ENCODE measurements around the gene PDZD4.
A peak's percentile ranks its signal among the peaks of the same experiment; 100 is the strongest.

PDZD4 gene

GRCh38 chrX:153805436-153805835, 24.9 kb downstream of the PDZD4 start:
- no peak for DNase-seq

- DNase-seq, result no peak
Measured at GRCh38 chrX:153804621-153805020, 25.7 kb downstream of the PDZD4 start.

GRCh38 chrX:153804100-153804595, 26.2 kb downstream of the PDZD4 start:
- no peak for DNase-seq

DNA sequence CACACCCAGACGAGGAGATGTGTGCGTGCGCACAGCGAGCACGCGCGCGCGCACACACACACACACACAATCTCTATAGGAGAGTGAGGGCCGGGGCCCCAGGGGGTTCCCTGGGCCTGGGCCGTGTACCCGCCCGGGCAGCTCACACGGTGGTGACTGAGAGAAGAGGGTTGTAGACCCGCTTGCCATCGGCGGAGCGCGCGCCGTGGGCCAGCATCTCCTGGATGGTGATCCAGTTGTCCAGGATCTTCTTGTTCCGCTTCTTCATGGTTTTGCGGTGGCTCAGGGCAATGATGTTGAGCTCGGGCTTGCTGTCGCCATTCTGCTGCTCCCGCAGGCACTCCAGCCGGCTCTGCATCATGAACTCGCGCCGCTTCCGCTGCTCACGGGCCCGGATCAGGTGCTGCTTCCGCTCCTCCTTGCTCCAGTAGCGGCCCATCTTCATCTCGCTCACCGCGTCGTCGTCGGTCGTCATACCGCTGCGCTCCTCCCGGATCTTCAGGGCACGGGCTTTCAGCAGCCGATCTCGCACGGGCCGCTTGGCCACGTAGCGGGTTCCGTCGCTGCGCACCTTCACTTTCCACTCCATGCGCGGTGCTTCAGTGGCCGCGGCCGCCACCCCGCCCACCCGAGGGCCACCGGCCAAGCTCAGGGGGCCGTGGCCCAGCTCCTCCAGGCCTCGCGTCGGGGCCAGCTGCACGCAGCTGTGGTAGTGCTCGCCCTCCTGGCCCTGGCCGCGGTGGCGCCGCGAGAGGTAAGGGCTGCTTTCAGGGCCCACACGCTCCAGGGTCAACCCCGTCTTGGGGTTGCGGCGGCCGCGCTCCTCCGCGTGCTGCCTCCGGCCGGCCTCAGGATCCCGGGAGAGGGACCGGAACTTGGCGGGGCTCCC, 26.9 kb downstream of the PDZD4 start:
- no peak for DNase-seq

GRCh38 chrX:153802513-153803045, 27.8 kb downstream of the PDZD4 start:
- DNase-seq, result no peak

GRCh38 chrX:153801669-153802068, 28.7 kb downstream of the PDZD4 start:
- DNase-seq, result no peak

DNA sequence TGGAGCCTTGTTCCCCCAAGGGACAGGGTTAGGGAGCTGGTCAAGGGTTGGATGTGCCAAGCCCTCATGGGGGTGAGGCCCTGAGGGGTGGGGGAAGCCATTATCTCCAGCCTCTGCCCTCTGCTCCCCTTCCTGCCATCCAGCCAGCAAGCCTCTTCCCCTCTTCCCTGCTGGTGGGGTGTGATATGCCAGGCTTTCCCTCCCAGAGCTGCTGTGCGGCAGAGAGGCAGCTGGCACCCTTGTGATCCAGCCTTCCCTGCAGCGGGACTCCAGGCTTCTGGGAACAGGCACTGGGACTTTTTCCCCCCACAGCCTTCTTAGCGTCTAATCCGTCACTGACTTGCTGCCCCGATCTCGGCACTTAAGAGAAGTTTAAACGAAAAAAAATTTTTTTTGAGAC, 29.6 kb downstream of the PDZD4 start:
- DNase-seq, result no peak

DNA sequence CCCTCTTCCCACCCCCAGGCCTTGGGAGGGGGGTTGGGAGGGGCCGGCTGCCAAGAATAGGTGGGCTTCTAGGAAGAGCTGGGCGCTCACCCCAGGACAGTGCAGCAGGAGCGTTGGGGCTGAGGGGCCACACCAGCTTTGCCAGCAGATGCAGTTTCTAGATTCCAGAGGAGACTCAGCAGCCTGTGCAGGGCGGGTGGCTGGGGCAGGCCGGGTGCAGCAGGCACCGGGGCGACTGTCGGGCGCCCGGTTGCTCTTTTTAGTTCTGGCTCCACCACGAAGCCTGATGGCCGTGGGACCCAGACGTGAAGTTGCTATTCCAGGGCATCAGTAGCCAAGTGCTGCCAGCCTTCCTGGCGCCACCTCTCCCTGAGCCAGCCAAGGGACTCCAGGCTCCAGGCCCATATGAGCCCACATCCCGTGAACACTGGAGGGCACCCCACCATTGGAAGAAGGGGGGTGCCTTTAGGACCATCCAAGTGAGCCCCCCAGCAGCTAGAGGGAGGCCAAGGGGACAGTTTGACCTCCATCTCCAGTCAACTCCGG, 30.1 kb downstream of the PDZD4 start:
- DNase-seq, result no peak

DNA sequence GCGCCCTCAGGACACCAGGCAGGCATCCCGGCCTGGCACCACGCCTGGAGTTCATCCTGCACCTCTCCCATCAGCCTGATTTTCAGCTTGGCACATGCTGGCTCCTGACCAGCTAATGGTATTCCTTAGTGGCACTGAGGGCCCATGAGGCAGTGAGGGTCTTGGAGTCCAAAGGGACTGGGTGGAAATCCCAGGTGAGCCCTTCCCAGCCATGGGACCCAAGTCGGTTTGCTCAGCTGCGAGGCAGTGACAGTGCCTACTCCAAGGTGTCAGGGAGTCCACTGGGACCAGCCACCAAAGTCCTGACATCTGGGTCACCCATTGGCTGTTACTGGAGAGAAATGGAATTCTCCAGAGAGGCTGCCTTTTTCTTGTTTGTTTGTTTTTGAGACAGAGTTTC, 31.0 kb downstream of the PDZD4 start:
- no peak for DNase-seq

DNA sequence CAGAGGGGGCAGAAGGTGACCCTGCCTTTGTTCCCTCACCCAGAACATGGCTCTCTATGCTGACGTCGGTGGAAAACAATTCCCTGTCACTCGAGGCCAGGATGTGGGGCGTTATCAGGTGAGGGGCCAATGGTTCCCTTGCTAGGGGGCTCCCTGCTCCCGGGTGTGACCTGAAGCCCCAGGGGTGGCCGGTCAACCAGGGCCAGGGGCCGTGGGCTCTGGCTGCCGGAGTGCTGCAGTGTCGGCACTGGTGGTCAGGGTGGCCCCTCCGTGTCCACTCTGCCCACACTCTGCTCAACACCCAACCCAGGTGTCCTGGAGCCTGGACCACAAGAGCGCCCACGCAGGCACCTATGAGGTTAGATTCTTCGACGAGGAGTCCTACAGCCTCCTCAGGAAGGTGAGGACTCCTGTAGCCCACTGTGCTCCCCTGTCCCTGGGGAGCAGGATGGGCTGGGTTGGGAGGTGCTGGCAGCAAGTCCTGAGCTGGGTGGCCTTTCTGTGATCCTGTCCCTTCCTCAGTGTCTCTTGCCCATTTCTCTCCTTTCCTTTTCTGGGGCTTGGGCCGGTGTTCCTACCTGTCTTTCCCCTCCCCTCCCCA, 32.8 kb downstream of the PDZD4 start:
- no peak for DNase-seq

DNA sequence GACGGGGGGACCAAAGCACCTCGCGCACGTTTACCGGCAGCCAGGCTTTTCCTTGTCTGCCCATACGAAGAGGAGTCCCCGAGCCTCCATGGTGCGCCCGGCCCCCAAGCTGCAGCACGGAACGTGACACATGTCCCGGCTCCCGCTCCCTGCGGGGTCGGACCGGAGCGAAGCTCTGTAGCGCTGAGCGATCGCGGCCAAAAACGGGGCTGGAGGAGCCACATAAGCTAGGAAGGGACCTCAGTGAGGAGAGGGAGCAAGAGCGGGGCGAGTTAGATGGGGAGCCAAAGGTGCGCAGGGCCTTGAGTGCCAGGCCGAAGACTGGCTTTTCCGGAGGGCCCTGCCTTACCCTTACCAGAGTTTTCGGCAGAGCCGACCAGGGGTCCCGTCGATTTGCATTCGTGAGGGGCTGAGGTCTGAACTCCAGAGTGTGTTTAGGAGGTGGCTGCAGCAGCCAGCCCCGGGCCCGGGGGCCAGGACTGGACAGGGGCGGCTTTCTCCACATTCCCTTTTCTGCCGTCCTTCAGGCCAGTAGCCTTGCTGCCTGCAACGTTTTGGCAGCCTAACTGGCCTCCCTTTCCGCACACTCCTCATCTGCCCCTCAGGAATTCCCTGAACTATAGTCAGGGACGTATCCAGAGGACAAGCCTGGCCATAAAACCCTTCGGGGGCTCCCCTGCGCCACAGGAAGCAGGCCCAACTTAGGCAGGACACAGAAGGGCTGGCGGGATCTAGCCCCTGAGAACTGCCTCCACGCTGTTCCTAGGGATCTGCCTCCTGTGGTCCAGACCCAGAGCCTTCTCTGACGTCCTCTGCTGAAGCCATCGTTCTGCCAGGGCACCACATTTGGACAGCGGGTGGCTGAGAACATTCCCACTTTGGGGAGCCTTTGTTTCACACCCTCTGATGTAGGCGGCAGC, 35.2 kb downstream of the PDZD4 start:
- DNase-seq, result no peak

DNA sequence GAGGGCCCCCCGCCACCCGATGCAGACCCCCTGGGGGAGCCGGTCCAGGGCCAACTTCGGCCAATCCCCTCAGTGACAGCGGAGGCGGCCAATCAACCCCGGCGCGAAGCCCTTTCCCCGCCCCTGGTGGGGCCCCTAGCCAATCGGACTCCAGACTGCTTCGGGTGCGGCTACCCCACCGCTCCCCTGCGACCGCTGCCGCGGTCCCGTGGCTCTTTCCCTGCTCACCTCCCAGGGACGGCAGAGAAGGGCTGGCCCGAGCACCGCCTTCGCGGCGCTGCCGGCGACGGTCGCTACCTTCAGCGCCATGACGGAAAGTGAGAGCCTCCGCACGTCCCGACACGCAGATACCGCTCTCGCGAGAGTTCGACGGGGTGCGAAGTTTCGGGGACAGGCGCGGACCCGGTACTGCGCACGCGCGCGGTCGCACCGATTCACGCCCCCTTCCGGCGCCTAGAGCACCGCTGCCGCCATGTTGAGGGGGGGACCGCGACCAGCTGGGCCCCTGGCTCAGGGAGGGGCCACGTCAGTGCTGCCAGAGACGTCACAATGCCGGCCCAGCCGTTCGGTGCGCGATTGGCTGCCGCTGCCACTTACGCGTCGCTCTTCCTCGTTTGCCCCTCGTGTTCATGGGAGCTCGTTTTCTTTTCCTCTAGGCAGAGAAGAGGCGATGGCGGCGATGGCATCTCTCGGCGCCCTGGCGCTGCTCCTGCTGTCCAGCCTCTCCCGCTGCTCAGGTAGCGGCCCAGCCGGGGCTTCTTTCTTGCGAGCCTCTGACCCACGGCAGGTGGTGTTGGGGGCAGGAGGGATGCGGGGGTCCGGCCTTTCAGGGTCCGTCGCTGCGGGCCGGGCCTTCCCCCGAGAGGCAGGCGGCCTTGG, 36.1 kb downstream of the PDZD4 start, which contains the start of the genes IDH3G and SSR4:
Gene IDH3G, minus strand, starts transcription at position 358 of the 879 bp plus-strand sequence. Its CDS starts 49 bp downstream, at position 309.
Gene SSR4, plus strand, starts transcription at position 651 of the 879 bp plus-strand sequence. Its CDS starts 20 bp downstream, at position 671.
- peak; percentile 97 for DNase-seq

- DNase-seq, result no peak
Measured at GRCh38 chrX:153793291-153793690, 37.1 kb downstream of the PDZD4 start.

- no peak for DNase-seq
Measured at GRCh38 chrX:153792368-153792767, 38.0 kb downstream of the PDZD4 start.

- DNase-seq, result no peak
Measured at GRCh38 chrX:153791104-153791852, 39.1 kb downstream of the PDZD4 start.

DNA sequence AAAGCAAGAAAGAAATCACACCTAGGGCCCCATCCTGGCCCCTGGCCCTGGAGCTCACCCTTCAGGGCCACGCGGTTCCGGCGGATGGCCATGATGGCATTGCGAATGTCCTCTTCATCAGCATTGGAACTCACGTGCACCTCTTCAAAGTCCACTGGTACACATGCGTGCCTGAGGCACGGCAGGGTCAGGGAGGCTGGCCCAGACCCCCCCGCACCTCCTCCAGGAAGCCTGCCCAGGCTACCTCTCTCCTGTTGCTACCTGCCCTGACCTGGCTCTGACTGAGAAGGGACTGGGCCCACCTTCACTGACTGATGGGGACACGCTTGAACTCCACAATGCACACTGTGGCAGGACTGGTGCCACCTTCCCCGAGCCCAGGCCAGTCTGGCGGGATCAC, 40.7 kb downstream of the PDZD4 start:
- DNase-seq, result no peak

DNA sequence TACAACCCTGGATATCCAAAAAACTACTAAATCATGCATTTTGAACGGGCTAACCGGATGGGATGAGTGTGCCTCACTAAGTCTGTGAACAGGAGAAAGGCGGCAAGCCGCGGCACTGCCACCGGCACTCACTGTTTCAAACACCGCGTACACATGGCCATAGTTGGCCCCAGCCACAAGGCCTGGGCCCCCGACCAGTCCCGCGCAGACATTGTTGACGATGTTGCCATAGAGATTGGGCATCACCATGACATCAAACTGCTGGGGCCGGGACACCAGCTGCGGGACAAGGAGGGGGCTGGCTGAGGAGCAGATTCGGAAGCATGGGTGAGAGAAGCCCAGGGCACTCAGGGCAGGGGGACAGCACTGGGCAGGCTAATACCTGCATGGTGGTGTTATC, 43.7 kb downstream of the PDZD4 start:
- DNase-seq, result no peak

- DNase-seq, result no peak
Measured at GRCh38 chrX:153784325-153784967, 45.9 kb downstream of the PDZD4 start.

- DNase-seq, result no peak
Measured at GRCh38 chrX:153783378-153784013, 46.8 kb downstream of the PDZD4 start.

Measured in NCI-H1436 (cell line).